PC-9 (cell line): ENCODE data around the gene MSH4. TPM values are rescaled to one million over a fixed set of nuclear protein-coding genes. Genes with fewer than 3 reads are reported as not detected.

ENCODE experiments used
- BruUV-seq: library from RNA; stranded (reverse); fragments of 400-500 nt; replicated peaks from 2 replicates; lab custom pipeline; 2021; lab: Mats Ljungman, UMichigan
- CTCF ChIA-PET: fragments of 300-600 bp; sonication (Branson Sonifier 250); formaldehyde crosslinking; loops from one replicate; lab custom pipeline; 2022; ENCODE audit warnings: antibody characterized with exemption; lab: Charles Lee
- POLR2A ChIA-PET: fragments of 300-600 bp; sonication (Branson Sonifier 250); formaldehyde crosslinking; loops from one replicate; lab custom pipeline; 2022; ENCODE audit warnings: antibody characterized with exemption; ENCODE audit not compliant: unreplicated experiment; lab: Charles Lee
- DNase-seq, 2 experiments: peaks; one replicate each; pipeline versions ENCODE4 v3.0.0 to v3.0.0-alpha.2; 2015 to 2022; ENCODE audit warnings: mixed read lengths in 1 of 2
- H2AFZ ChIP-seq: fragments of 200-600 bp; sonication (generic); 2 replicates; pipeline ENCODE4 v1.8.1; 2017; ENCODE audit warnings: antibody characterized with exemption
- H3F3A ChIP-seq: fragments of 200-600 bp; sonication (generic); 2 replicates; pipeline ENCODE4 v1.8.1; 2017; ENCODE audit warnings: antibody characterized with exemption, mild to moderate bottlenecking, low read depth; ENCODE audit not compliant: insufficient read depth
- H3K27ac ChIP-seq: fragments of 200-600 bp; sonication (generic); 2 replicates; pipeline ENCODE4 v1.6.1; 2016; ENCODE audit warnings: mixed run types
- H3K27me3 ChIP-seq: fragments of 200-600 bp; sonication (generic); 2 replicates; pipeline ENCODE4 v1.6.1; 2016; ENCODE audit warnings: low read depth, mixed run types; ENCODE audit not compliant: insufficient read depth
- H3K36me3 ChIP-seq: fragments of 200-600 bp; sonication (generic); 2 replicates; pipeline ENCODE4 v1.6.1; 2016; ENCODE audit warnings: low read depth, mixed run types
- H3K4me1 ChIP-seq: fragments of 200-600 bp; sonication (generic); replicated peaks from 2 replicates; pipeline ENCODE4 v1.6.1; 2016; ENCODE audit warnings: mixed run types; ENCODE audit not compliant: insufficient read depth
- H3K4me2 ChIP-seq: fragments of 200-600 bp; sonication (generic); 2 replicates; pipeline ENCODE4 v1.6.1; 2017; ENCODE audit warnings: mixed run types
- H3K4me3 ChIP-seq: fragments of 200-600 bp; sonication (generic); 2 replicates; pipeline ENCODE4 v1.6.1; 2016; ENCODE audit warnings: mixed run types
- H3K79me2 ChIP-seq: fragments of 200-600 bp; sonication (generic); 2 replicates; pipeline ENCODE4 v1.6.1; 2017; ENCODE audit warnings: low read depth, mixed run types
- H3K9me2 ChIP-seq: fragments of 200-600 bp; sonication (generic); 2 replicates; pipeline ENCODE4 v1.8.1; 2017; ENCODE audit warnings: mild to moderate bottlenecking; ENCODE audit not compliant: insufficient read depth
- H3K9me3 ChIP-seq: fragments of 200-600 bp; sonication (generic); 2 replicates; pipeline ENCODE4 v1.8.1; 2016; ENCODE audit warnings: low read depth; ENCODE audit not compliant: insufficient read depth
- H4K20me1 ChIP-seq: fragments of 200-600 bp; sonication (generic); 2 replicates; pipeline ENCODE4 v1.8.1; 2017; ENCODE audit not compliant: insufficient read depth
- CTCF ChIP-seq: fragments of 200-600 bp; sonication (generic); conservative IDR thresholded peaks from 2 replicates; pipeline ENCODE4 v1.6.1; 2017; ENCODE audit warnings: mixed run types, antibody characterized with exemption, mild to moderate bottlenecking, moderate library complexity
- EZH2 ChIP-seq: fragments of 200-600 bp; sonication (generic); IDR thresholded peaks from 2 replicates; pipeline ENCODE4 v1.8.0; 2017; ENCODE audit warnings: antibody characterized with exemption, low read depth
- intact Hi-C: fragments of 100-400 bp; cut with micrococcal nuclease; formaldehyde crosslinking; loops from one replicate; pipeline ENCODE4 v1.10.0; 2022; ENCODE audit not compliant: unreplicated experiment
- total RNA-seq: library from RNA; stranded (reverse); gene quantifications from 2 replicates; pipeline ENCODE4 v1.2.3, GENCODE V29; 2021

MSH4 gene
- total RNA-seq, 1 experiment from 2014 or later: 0.35 TPM

- Histone ChIP-seq H3F3A (no peaks in the 10 kb centered on the region), H3K27me3 (no peaks in the 10 kb centered on the region), H4K20me1 (no peaks in the 10 kb centered on the region), H2AFZ (no peak overlapping the region), H3K9me3 (0 out of 2 replicates have a peak, but pooled peaks cover 3% of the 10 kb centered on the region), H3K4me2 (no peak overlapping the region), H3K9me2 (no peaks in the 10 kb centered on the region), H3K4me1 (no peaks in the 10 kb centered on the region), H3K36me3 (no peaks in the 10 kb centered on the region), H3K27ac (no peak overlapping the region), H3K4me3 (no peak overlapping the region), H3K79me2 (no peaks in the 10 kb centered on the region)
- intact Hi-C loops: no loop called here
- BruUV-seq: no TSS peak
- CTCF ChIA-PET: no interaction called here
- TF ChIP-seq CTCF: no peak
- no peak for TF ChIP-seq EZH2
- POLR2A ChIA-PET: no interaction called here
- no peak for DNase-seq
These were observed 83.3 kb downstream of the MSH4 start for GRCh38 chr1:75879985-75880384.

GRCh38 chr1:75884437-75884836, 87.8 kb downstream of the MSH4 start:
- BruUV-seq: no TSS peak
- DNase-seq: no peak
- Histone ChIP-seq H3K9me2 (no peaks in the 10 kb centered on the region), H3K79me2 (no peaks in the 10 kb centered on the region), H4K20me1 (no peaks in the 10 kb centered on the region), H2AFZ (no peak overlapping the region), H3K4me1 (no peaks in the 10 kb centered on the region), H3K9me3 (0 out of 2 replicates have a peak, but pooled peaks cover 3% of the 10 kb centered on the region), H3K27ac (no peak overlapping the region), H3F3A (no peaks in the 10 kb centered on the region), H3K36me3 (no peaks in the 10 kb centered on the region), H3K4me2 (no peak overlapping the region), H3K27me3 (no peaks in the 10 kb centered on the region), H3K4me3 (no peak overlapping the region)
- POLR2A ChIA-PET: no interaction called here
- intact Hi-C loops: no loop called here
- TF ChIP-seq EZH2 (no peak), CTCF (no peak)
- CTCF ChIA-PET: no interaction called here

- DNase-seq: no peak
- H3K9me2 ChIP-seq: no peaks in the 10 kb centered on the region
- H3K4me3 ChIP-seq: no peak overlapping the region
- H3K4me2 ChIP-seq: no peak overlapping the region
- no peaks in the 10 kb centered on the region for H3K9me3 ChIP-seq
- H3K4me1 ChIP-seq: no peaks in the 10 kb centered on the region
- no peak overlapping the region for H3K27ac ChIP-seq
- no peaks in the 10 kb centered on the region for H3K79me2 ChIP-seq
- BruUV-seq: no TSS peak
- intact Hi-C loops: loop anchor here (10.0 kb wide), 2 partner anchors 93 to 253 kb away; no protein-coding TSS in a partner anchor
- POLR2A ChIA-PET: no interaction called here
- H2AFZ ChIP-seq: no peak overlapping the region
- no peaks in the 10 kb centered on the region for H3K36me3 ChIP-seq
- TF ChIP-seq CTCF: no peak
- no peak for TF ChIP-seq EZH2
- H3K27me3 ChIP-seq: no peaks in the 10 kb centered on the region
- CTCF ChIA-PET: no interaction called here
- H4K20me1 ChIP-seq: no peaks in the 10 kb centered on the region; the same call in 1 of the 2 replicates
- no peaks in the 10 kb centered on the region for H3F3A ChIP-seq
These were observed 104.7 kb downstream of the MSH4 start for GRCh38 chr1:75901371-75901770.
